K562 (cell line): ENCODE data around the gene TAS1R3. TPM values are rescaled to one million over a fixed set of nuclear protein-coding genes. Genes with fewer than 3 reads are reported as not detected.
A peak's percentile ranks its signal among the peaks of the same experiment; 100 is the strongest.

ENCODE experiments used
- ATAC-seq: fragments of 200-7000 bp; cut with Tn5 transposase; 3 replicates; pipeline ENCODE4 v1.9.1; 2020; ENCODE audit warnings: moderate library complexity
- BruUV-seq: library from RNA; stranded (reverse); fragments of 400-500 nt; replicated peaks from 2 replicates; lab custom pipeline; 2021; lab: Mats Ljungman, UMichigan
- CTCF ChIA-PET: fragments of 300-600 bp; formaldehyde crosslinking; extraction: SDS; loops from one replicate; lab custom pipeline; 2021; ENCODE audit warnings: low intra/inter-chr PET ratio; lab: Yijun Ruan, JAX
- POLR2A ChIA-PET: fragments of 300-600, 350-650 bp; sonication (Branson Sonifier 250); formaldehyde crosslinking; extraction: SDS; loops from one replicate; lab custom pipeline; 2021; ENCODE audit warnings: antibody characterized with exemption, inconsistent platforms; lab: Yijun Ruan, JAX
- DNase-seq, 4 experiments: peaks; one replicate each; pipeline versions ENCODE4 v3.0.0 to v3.0.0-alpha.2; 2011 to 2018; ENCODE audit warnings: low spot score in 3 of 4, mixed read lengths in 3 of 4; ENCODE audit errors: extremely low read depth in 1 of 4
- FAIRE-seq: peaks from 2 replicates; lab custom pipeline; 2011; peaks lifted over from hg19 to GRCh38; lab: Jason Lieb, UNC
- H2AFZ ChIP-seq: 2 replicates; pipeline ENCODE4 v1.6.0; 2011; ENCODE audit warnings: low read depth, low read length, control low read depth, inconsistent platforms
- H3K27ac ChIP-seq: fragments of 200-600 bp; 3 replicates; pipeline ENCODE4 v1.8.0; 2011; ENCODE audit warnings: low read depth, mild to moderate bottlenecking, control low read depth, inconsistent platforms, low read length, moderate library complexity, mixed read lengths; ENCODE audit errors: extremely low read depth
- H3K27me3 ChIP-seq, 2 experiments: fragments of 300-600 bp in 1 of 2; 2 replicates in 1 of 2; 3 replicates in 1 of 2; pipeline versions ENCODE4 v1.6.0 to v1.8.0; 2011; ENCODE audit warnings: inconsistent platforms in 2 of 2, low read length in 2 of 2, mild to moderate bottlenecking in 1 of 2, mixed read lengths in 1 of 2, moderate library complexity in 1 of 2; ENCODE audit not compliant: control insufficient read depth in 2 of 2, insufficient read depth in 2 of 2
- H3K36me3 ChIP-seq: fragments of 300-600 bp; 3 replicates; pipeline ENCODE4 v1.8.0; 2011; ENCODE audit warnings: mild to moderate bottlenecking, low read length, inconsistent platforms; ENCODE audit not compliant: control insufficient read depth, insufficient read depth
- H3K4me1 ChIP-seq, 2 experiments: fragments of 200-600 bp in 1 of 2; replicated peaks in 1 of 2; 2 replicates in 1 of 2; 3 replicates in 1 of 2; pipeline versions ENCODE4 v1.5.1 to v1.8.0; 2011; ENCODE audit warnings: inconsistent platforms in 2 of 2, low read length in 2 of 2, mild to moderate bottlenecking in 1 of 2, mixed read lengths in 1 of 2, moderate library complexity in 1 of 2; ENCODE audit not compliant: control insufficient read depth in 2 of 2, insufficient read depth in 2 of 2
- H3K4me2 ChIP-seq: 2 replicates; pipeline ENCODE4 v1.6.1; 2011; ENCODE audit warnings: low read length, control low read depth, inconsistent platforms, mixed read lengths; ENCODE audit not compliant: insufficient read depth
- H3K4me3 ChIP-seq: fragments of 200-600 bp; sonication (generic), shearing (Covaris generic); 2 replicates; pipeline ENCODE4 v1.5.1; 2016; ENCODE audit warnings: control low read depth, inconsistent platforms
- H3K79me2 ChIP-seq: fragments of 200-600 bp; 3 replicates; pipeline ENCODE4 v1.8.0; 2011; ENCODE audit warnings: low read length, inconsistent platforms; ENCODE audit not compliant: control insufficient read depth, insufficient read depth
- H3K9ac ChIP-seq, 2 experiments: 2 replicates each; pipeline versions ENCODE4 v1.6.0 to v1.6.1; 2011; ENCODE audit warnings: low read depth in 2 of 2, low read length in 2 of 2, control low read depth in 1 of 2, inconsistent platforms in 1 of 2, mild to moderate bottlenecking in 1 of 2, mixed read lengths in 1 of 2; ENCODE audit not compliant: insufficient read depth in 1 of 2
- H3K9me1 ChIP-seq: one replicate; pipeline ENCODE4 v1.6.0; 2011; ENCODE audit warnings: inconsistent platforms, mild to moderate bottlenecking, low read length, moderate library complexity; ENCODE audit not compliant: control insufficient read depth, insufficient read depth
- H3K9me3 ChIP-seq: replicated peaks from 2 replicates; pipeline ENCODE4 v1.5.1; 2011; ENCODE audit warnings: low read depth, low read length, inconsistent platforms; ENCODE audit not compliant: control insufficient read depth, insufficient read depth
- H4K20me1 ChIP-seq: replicated peaks from 2 replicates; pipeline ENCODE4 v1.6.1; 2011; ENCODE audit warnings: low read length, inconsistent platforms, mixed read lengths; ENCODE audit not compliant: control insufficient read depth, insufficient read depth
- CREB3L1 ChIP-seq: fragments of 450-650 bp; IDR thresholded peaks from 2 replicates; pipeline ENCODE4 v1.6.1; 2014; ENCODE audit warnings: low read depth, mild to moderate bottlenecking, moderate library complexity, borderline replicate concordance
- FOXJ2 ChIP-seq: fragments of 200-800 bp; sonication (Bioruptor generic); IDR thresholded peaks from 2 replicates; pipeline ENCODE4 v1.6.1; 2016; ENCODE audit warnings: missing genetic modification characterization, missing compliant biosample characterization
- PBX2 ChIP-seq, 2 experiments: IDR thresholded peaks in 1 of 2; conservative IDR thresholded peaks in 1 of 2; 2 replicates each; pipeline ENCODE4 v1.6.1; 2016; ENCODE audit warnings: low read depth in 2 of 2, mild to moderate bottlenecking in 1 of 2, missing compliant biosample characterization in 1 of 2, missing genetic modification characterization in 1 of 2, moderate library complexity in 1 of 2
- PRPF4 ChIP-seq: fragments of 200-400 bp; formaldehyde crosslinking; IDR thresholded peaks from one replicate; pipeline ENCODE4 v1.6.1; 2017; ENCODE audit warnings: low read length, low read depth, mild to moderate bottlenecking; ENCODE audit not compliant: insufficient read depth, poor library complexity, severe bottlenecking
- WGBS: fragments of 100-300 bp; shearing (Covaris generic); methylation state at CpG from one replicate; pipeline ENCODE4 v1.1.6; 2016; ENCODE audit warnings: low coverage, mixed read lengths; ENCODE audit not compliant: insufficient coverage; ENCODE audit errors: missing lambda C conversion rate; 5-methylcytosine and 5-hydroxymethylcytosine counted together
- in situ Hi-C: fragments of 300-500 bp; cut with MboI; formaldehyde crosslinking; loops from 4 replicates; pipeline ENCODE4 v1.15.0; 2018; ENCODE audit warnings: inconsistent platforms, mixed read lengths
- intact Hi-C: fragments of 100-400 bp; cut with micrococcal nuclease; formaldehyde crosslinking; loops from 2 replicates; pipeline ENCODE4 v1.14.2; 2022
- polyA plus RNA-seq, 8 experiments: library from polyadenylated mRNA; depleted of rRNA in 4 of 8; stranded (reverse) in 5 of 8; unstranded in 3 of 8; fragments of >200 nt; fragmentation: Nextera tagmentation in 2 of 8; fragmentation: Illumina TruSeq in 1 of 8; extraction: Ambion mirVana in 2 of 8; extraction: Trizol in 1 of 8; gene quantifications; 2 replicates each; pipeline versions ENCODE4 v1.2.1 to v1.2.3, GENCODE V29; 2011 to 2014; ENCODE audit warnings: inconsistent platforms in 1 of 8, missing spikeins in 1 of 8
- total RNA-seq, 7 experiments: library from RNA; depleted of rRNA in 6 of 7; stranded (reverse); fragments of >200 nt in 6 of 7; fragmentation: Illumina TruSeq in 2 of 7; extraction: Trizol in 2 of 7; gene quantifications; 2 replicates each; pipeline versions ENCODE4 v1.2.1 to v1.2.3, GENCODE V29; 2011 to 2021; ENCODE audit warnings: low replicate concordance in 1 of 7
- TF ChIP-seq, protein P1 (sequence below): fragments of 450-650 bp; conservative IDR thresholded peaks from 2 replicates; pipeline ENCODE4 v1.6.1; 2016; ENCODE audit warnings: missing genetic modification characterization, low read depth, mild to moderate bottlenecking, control low read depth, missing compliant biosample characterization
- TF ChIP-seq, protein P2 (sequence below): fragments of 450-650 bp; IDR thresholded peaks from 2 replicates; pipeline ENCODE4 v1.6.1; 2016; ENCODE audit warnings: antibody characterized with exemption

Gene TAS1R3
- total and polyA plus RNA-seq, 9 of the 15 experiments (the other 6 are each of a cell fraction or from before 2014, with no cell fraction given): 0.07 to 0.13 TPM; not detected in 7

DNA sequence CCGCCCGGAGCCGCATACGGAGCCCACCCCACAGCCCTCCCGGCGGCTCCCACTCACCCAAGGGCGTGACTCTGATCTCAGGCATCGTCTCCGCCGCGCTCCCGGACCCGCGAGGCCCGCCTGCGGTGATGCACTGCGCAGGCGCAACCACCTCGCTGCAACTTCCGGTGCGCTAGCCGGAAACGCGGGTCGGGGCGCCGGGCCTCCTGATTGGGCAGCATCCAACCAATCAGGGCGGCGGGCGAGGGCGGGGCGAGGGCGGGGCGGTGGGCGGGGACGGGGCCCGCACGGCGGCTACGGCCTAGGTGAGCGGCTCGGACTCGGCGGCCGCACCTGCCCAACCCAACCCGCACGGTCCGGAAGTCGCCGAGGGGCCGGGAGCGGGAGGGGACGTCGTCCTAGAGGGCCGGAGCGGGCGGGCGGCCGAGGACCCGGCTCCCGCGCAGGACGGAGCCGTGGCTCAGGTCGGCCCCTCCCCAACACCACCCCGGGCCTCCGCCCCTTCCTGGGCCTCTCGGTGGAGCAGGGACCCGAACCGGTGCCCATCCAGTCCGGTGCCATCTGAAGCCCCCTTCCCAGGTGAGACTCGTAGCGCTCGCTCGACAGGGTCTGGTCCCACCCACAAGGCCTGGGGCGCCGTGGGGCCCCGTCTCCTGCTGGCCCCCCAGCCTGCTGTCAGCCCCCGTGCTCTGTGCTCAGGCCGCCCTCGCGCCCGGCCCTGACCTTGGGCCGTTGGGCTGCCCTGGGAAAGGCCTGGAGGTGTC is 6.4 kb upstream of the TAS1R3 start, which contains the start of the genes CPTP and INTS11 (continued):
- TF ChIP-seq FOXJ2: no peak
- TF ChIP-seq, protein P1, sequence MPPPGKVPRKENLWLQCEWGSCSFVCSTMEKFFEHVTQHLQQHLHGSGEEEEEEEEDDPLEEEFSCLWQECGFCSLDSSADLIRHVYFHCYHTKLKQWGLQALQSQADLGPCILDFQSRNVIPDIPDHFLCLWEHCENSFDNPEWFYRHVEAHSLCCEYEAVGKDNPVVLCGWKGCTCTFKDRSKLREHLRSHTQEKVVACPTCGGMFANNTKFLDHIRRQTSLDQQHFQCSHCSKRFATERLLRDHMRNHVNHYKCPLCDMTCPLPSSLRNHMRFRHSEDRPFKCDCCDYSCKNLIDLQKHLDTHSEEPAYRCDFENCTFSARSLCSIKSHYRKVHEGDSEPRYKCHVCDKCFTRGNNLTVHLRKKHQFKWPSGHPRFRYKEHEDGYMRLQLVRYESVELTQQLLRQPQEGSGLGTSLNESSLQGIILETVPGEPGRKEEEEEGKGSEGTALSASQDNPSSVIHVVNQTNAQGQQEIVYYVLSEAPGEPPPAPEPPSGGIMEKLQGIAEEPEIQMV: no peak

- DNase-seq (no peak), ATAC-seq (no peak), FAIRE-seq (peak; percentile 19)
- H3K36me3 ChIP-seq: peaks cover 40% of the 10 kb centered on the region; the same call in 1 of the 3 replicates
- no TSS peak for BruUV-seq
- peaks cover 16 to 90% of the 10 kb centered on the region in 2 experiments for H3K4me1 ChIP-seq
- peak overlapping the region; percentile 85 for H3K4me2 ChIP-seq
- WGBS: 27% methylated on average over 14 of the region's 16 CpGs
- H3K79me2 ChIP-seq: peaks cover 55% of the 10 kb centered on the region
- peak overlapping the region; percentile 93 to 99 for H3K9ac ChIP-seq
- ChIA-PET POLR2A (interaction anchor here (0.6 to 1.9 kb wide), 4 partner anchors 9 to 243 kb away, joined by 3 to 6 read pairs (median 5); no protein-coding TSS in a partner anchor), CTCF (no interaction called here)
- H3K9me3 ChIP-seq: peaks cover 6% of the 10 kb centered on the region
- H2AFZ ChIP-seq: no peak overlapping the region
- no peaks in the 10 kb centered on the region for H3K27me3 ChIP-seq
- intact Hi-C loops (loop anchor here (2.0 kb wide), 1 partner anchor 17 kb away; the partner anchor contains the start of gene PUSL1), in situ Hi-C loops (no loop called here)
- H3K4me3 ChIP-seq: peak overlapping the region; percentile 99
- peaks cover under 1% of the 10 kb centered on the region for H3K9me1 ChIP-seq
- H4K20me1 ChIP-seq: peaks cover 6% of the 10 kb centered on the region; the same call in 1 of the 2 replicates
- H3K27ac ChIP-seq: peak overlapping the region; percentile 69
- TF ChIP-seq PRPF4 (no peak), CREB3L1 (no peak), PBX2 (CRISPR knock-in tag; IDR thresholded peaks at IDR 0.05; ENCODE audit: low read depth) (no peak), PBX2 (tag; conservative IDR thresholded peaks at IDR 0.05; ENCODE audit: low read depth) (no peak)
- TF ChIP-seq, protein P2, sequence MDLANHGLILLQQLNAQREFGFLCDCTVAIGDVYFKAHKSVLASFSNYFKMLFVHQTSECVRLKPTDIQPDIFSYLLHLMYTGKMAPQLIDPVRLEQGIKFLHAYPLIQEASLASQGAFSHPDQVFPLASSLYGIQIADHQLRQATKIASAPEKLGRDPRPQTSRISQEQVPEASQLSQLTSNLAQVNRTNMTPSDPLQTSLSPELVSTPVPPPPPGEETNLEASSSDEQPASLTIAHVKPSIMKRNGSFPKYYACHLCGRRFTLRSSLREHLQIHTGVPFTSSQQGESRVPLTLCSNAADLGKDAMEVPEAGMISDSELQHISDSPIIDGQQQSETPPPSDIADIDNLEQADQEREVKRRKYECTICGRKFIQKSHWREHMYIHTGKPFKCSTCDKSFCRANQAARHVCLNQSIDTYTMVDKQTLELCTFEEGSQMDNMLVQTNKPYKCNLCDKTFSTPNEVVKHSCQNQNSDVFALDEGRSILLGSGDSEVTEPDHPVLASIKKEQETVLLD: no peak
These were observed 5.6 kb upstream of the TAS1R3 start for GRCh38 chr1:1325288-1326074.
